COLO668 (cell line): ENCODE measurements around the gene SDF2L1.
A peak's percentile ranks its signal among the peaks of the same experiment; 100 is the strongest.
"Not testable (repeated sequence)": the region's sequence is repeated elsewhere in the genome, so short reads cannot be mapped to it uniquely, and the experiment has no call there.

Source experiments
- DNase-seq: peaks from one replicate; lab custom pipeline; 2025; ENCODE audit not compliant: unreplicated experiment; lab: John Stamatoyannopoulos, UW

Gene SDF2L1

DNA sequence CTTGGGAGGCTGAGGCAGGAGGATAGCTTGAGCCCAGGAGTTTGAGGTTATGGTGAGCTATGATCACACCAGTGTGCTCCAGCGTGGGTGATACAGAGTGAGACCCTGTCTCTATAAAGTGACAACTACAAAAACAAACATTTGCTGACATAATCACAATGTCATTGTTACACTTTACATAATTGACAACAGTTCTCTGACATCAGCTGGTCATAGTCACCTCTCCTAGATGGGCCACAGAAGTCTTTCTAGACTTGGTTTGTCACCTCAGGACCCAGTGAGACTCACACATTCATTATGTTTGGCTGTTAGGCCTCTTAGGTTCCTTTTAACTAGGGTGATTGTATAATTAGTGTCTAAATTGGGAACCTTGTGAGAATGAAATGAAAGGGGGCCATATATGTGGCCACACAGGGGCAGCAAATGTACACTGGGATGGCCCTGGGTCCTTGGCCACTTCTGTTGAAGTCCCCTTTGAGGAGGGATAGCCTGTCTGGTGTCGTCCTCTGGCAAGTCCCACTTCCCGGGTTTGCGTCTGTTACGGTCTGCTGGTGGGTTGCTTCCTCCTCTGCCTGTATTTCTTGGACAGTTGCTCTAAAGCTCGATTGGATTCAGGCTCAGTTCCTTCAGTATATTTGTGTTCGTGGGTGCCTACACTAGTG, 17.9 kb downstream of the SDF2L1 start:
- DNase-seq, result no peak

DNA sequence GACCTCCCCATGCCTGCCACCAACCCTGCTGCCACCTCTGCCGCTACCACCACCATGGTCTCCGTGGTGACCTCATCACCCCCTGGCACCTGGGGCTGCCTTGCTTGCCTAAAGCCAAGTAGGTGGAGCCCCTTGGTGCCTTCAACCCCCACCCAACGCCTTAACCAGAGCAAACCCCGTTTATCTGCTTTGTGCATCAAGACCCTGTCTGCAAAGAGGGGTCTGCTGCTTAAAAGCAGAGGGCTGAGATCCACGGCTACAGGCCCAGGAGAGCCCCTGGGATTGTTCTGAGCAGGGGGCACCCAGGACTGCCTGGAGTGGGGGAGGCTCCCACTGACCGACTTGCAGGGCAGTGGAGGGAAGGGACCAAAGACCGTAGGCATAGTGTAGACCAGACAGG, 18.8 kb downstream of the SDF2L1 start:
- DNase-seq, result no peak

DNA sequence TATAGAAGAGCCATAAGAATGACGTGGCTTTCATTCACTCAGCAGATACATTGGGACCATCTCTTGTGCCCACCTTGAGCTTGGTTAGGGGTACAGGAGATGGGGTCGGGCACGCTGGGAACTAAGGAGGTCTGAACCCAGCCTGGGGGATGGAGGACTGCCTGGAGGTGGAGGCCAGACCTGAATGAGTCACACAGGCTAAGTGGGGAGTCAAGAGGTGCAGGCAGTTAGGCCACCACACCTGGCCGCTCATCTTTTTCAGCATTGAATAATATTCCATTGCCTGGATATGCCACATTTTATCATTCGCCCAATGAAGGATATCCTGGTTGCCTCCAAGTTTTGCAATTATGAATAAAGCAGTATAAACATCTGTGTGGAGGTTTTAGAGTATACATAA, 19.9 kb downstream of the SDF2L1 start:
- no peak for DNase-seq

DNA sequence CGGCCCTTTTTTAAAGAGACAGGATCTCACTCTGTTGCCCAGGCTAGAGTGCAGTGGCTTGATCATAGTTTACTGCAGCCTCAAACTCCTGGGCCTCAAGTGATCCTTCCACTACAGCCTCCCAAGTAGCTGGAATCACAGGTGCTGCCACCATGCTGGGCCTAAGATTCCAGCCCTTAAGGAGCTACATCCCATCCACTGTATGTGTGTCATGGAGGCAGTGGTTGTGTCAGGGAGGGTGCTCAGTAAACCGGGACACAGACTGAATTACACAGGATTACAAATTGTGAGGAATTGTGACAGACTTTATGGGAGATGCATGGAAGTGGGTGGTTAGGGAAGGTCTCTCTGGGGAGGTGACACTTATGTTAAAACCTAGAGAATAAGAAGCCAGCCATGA, 21.6 kb downstream of the SDF2L1 start:
- DNase-seq, result no peak

DNA sequence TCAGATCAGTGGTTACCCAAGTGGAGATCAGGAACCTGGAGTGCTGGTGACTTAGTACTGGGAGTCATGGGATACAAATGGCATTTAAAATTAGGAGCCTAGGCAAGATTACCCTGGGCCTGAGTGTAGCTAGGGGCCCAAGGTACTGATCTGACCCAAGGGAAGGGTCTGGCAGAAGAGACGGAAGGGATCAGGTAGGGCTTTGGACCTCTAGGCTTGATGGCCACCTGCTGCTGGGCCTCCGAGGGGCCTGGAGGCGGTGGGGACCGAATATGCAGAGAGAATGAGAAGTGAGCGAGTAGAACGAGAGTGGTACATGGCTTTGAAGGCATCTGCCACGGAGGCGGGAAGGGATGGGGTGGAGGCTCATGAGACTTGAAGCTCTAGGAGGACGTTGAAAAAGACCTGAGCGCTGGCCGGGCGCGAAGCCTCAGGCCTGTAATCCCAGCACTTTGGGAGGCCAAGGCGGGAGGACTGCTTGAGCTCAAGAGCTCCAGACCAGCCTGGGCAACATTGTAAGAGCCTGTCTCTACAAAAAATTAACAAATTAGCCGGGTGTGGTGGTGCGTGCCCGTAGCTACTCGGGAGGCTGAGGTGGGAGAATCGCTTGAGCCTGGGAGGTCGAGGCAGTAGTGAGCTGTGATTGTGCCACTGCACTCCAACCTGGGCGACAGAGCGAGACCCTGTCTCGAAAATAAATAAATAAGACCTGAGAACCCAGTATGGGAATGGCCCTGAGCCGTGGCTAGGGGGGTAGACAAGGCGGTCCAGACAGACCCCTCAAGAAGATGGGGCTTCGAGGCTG, 23.1 kb downstream of the SDF2L1 start:
- no peak for DNase-seq

DNA sequence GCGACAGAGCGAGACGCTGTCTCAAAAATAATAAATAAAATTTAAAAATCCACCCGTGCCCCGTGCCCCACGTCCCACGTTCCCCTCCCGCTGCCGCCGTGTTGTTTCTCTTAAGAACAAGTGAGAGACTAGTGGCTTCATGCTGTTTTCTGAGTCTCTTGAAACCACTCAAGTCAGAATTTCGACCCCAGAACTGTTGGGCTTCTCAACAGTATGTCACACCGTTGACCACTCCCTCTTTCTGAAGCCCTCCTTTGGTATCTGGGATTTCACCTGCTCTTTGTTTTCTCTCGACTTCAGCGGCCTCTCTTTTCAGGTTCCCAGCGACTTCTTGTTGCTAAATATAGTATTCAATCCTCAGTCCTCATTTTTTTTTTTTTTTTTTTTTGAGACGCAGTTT, 24.7 kb downstream of the SDF2L1 start:
- no peak for DNase-seq

DNA sequence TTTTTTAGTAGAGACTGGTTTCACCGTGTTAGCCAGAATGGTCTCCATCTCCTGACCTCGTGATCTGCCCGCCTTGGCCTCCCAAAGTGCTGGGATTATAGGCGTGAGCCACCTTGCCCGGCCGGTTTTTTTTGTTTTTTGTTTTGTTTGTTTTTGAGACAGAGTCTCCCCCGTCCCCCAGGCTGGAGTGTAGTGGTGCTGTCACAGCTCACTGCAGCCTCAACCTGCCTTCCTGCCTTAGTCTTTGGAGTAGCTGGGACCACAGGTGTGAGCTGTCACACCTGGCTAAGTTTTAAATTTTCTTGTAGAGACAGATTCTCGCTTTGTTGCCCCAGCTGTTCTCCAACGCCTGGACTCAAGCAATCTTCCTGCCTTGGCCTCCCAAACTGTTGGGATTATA, 26.9 kb downstream of the SDF2L1 start:
- peak; percentile 70 for DNase-seq

DNA sequence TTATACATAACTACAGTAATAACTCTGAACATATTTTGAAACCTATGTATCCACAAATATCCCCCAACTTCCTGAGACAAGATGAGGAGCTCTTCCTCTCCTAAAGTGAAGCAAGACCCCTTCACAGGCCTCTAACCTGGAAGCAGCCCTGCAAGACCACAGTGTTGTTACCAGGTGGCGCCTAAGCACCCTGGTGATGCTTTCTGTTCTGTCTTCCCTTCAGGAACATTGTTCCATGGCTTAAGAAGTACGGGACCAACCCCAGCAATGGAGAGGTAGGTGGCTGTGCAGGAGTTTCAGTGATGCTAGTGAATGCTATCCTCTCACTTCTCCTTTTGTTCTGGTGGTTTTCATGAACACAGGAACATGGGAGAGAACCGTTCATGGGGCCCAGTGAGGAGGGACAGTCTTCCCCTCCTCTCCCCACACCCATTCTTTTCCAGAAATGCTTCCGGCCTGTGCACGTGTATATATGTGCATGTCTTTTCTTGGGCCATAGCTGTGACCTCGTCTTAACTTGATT, 30.1 kb downstream of the SDF2L1 start:
- DNase-seq, result no peak

DNA sequence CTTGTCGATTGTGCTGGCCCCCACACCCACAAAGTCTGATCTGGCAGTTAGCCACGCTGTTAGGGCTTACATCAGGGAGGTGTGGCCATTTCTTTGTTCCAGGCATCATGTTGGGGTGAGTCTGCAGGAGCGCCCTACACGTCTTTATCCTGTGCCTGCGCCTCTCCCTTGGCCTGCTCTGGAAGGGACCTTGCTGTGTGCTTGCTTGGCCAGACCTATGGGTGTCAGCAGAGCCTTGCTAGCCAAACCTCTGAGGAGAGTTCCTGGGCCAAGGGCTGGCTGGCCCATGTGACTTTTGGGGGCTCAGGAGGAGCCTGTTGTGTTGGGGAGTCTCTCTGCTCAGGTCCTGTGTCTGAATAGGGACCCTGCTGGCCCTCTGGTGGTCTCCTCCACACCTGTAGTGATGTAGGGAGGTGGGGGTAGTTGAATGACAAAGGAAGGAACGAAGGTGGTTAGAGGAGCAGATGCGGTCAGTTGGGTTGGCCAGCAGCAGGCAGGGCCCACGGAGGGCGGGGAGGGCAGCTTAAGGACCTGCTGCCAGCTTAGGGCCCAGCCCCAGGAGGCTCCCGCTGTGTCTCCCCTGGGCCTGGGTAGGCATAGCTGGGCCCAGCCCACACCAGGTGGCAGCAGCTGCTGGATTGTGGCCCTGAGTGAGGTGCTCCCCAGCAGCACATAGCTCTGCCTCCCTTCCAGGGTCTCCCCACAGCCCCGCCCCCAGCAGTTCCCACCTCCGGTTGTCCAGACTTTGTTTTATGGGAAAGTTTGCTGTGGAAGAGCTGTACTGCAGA, 31.6 kb downstream of the SDF2L1 start:
- no peak for DNase-seq

DNA sequence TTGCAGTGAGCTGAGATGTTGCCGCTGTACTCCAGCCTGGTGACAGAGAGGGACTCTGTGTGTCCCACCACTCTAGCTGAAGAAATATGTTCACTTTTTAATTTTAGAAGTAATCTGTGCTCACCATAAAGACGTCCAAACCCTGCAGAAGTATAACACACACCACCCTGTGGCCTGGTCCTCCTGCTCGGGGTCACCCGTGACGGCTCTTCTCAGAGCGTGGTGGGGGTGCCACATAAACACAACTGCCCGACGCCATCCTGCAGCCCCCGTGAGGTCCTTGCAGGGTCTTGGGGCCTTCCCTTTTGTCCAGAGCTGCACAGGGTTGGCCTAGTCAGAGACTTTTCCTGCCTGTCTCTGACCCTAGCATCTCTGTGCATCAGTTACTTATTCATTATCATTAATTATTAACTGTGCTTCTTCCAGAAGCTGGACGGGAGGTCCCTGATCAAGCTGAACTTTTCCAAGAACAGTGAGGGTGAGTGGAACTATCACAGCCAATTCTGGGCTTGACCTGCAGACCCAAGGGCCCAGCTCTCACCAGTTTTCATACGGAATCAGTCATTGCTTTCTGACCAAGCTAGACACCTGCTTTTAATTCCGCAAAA, 32.6 kb downstream of the SDF2L1 start:
- DNase-seq, result no peak

DNA sequence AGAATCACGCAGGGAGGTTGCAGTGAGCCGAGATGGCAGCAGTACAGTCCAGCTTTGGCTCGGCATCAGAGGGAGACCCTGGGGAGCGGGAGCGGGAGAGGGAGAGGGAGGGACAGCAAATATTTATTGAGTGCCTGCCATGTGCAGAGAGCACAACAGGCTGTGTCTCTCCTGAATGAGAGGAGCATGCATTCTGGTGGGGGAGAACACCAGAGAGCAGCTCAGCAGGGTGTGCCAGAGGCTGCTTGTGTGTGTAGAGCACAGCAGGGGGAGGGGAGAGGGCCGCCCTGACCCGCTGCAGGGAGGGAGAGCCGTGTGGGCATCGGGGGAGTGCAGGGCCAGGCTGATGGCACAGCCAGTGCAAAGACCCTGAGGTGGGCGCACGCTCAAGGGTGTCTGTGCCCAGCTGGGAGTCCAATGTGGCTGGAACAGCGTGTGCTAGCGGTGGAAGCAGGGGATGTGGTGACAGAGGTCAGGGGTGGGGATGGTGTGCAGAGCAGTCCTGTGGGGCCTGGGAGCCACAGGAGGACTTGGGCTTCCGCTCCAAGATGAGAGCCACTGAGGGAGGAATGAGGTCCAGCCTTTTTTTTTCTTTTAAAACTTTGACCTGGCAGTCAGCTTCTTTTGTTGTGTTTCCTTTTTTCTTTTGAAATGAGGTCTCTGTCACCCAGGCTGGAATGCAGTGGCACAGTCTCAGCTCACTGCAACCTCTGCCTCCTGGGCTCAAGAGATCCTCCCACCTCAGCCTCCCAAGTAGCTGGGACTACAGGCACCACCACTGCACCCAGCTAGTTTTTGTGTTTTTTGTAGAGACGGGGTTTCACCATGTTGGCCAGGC, 35.7 kb downstream of the SDF2L1 start:
- no peak for DNase-seq

DNA sequence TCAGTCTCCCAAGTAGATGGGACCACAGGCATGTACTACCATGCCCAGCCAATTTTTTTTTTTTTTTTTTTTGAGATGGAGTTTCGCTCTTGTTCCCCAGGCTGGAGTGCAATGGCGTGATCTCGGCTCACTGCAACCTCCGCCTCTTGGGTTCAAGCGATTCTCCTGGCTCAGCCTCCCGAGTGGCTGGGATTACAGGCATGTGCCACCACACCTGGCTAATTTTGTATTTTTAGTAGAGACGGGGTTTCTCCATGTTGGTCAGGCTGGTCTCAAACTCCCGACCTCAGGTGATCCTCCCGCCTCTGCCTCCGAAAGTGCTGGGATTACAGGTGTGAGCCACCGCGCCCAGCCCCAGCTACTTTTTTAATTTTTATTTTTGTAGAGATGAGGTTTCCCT, 36.7 kb downstream of the SDF2L1 start:
- not testable (repeated sequence) for DNase-seq

DNA sequence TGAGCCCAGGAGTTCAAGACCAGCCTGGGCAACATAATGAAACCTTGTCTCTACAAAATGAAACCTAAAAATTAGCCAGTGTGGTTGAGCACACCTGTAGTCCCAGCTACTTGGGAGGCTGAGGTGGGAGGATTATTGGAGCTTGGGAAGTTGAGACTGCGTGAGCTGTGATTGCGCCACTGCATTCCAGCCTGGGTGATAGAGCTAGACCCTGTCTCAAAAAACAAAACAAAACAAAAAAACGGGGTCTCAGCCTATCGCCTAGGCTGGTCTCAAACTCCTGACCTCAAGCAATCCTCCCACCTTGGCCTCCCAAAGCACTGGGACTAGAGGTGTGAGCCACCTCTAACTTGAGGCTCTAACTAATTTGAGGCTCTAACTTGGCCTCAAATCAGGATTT, 37.3 kb downstream of the SDF2L1 start:
- DNase-seq, result no peak

DNA sequence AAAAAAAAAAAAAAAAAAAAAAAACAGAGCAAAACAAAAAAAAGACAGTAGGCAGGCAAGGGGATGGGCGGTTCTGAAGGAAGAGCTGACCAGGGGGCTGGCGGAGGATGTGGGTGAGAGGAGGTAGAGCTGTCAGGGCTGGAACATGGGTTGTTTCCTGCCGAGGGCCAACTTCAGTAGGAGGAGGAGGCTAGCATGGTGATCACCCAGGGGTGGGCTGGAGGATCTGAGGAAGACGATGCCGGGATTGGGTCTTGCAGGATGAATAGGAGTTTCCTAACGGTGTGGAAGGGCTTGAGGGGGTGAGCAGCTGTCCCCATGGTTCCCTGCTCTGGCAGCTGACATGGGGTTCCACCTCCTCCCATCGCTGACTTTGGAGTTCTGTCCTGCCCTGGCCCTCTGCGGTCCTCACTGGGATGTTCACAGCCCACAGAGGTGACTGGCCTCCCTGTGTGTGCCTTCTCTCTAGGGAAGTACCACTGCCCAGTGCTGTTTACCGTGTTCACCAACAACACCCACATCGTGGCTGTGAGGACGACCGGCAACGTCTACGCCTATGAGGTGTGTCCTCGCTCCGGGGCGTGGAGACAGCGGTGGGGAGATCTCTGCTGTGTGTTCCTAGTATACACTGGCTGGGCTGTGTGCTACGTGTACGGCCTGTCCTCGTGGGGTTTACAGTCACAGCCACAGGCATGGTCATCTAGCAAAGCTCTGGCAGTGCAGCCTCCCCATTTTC, 38.9 kb downstream of the SDF2L1 start:
- no peak for DNase-seq

DNA sequence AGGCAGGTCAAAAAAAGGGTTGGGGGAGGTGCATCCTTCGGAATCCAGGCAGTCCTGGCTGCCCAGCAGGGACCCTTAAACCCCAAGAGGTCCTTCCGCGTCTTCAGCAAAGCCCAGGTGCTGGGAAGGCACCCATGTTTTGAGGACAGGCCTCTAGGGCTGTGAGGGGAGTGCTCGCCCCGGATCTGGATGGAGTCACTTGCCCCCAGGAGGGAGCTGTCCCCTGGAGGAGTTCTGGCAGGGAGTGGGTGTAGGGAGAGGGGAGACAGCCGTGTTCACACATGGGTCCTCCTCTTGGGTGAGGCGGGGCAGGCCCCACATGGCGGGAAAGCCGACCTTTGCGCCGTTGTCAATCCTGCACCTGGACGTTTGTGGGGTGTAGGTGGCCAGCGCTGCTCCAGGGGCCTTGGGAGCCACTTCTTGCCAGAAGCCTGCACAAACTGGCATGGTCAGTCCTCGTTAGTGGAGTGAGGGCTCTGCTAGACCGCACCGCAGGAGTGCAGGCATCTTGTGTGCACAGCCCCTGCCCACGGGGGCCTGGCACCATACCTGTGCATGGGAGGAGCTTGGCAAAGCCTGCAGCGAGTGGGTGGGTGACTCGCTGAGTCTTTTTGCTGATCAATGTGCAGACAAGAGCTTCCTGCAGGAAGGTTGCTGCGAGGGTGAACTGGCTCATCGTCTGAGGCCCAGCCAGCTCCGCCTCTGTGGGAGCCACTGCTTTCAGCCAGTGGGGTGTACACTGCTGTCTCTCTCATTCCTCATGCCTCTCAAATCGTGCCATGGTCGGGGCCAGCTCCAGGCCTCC, 39.7 kb downstream of the SDF2L1 start:
- DNase-seq, result no peak

DNA sequence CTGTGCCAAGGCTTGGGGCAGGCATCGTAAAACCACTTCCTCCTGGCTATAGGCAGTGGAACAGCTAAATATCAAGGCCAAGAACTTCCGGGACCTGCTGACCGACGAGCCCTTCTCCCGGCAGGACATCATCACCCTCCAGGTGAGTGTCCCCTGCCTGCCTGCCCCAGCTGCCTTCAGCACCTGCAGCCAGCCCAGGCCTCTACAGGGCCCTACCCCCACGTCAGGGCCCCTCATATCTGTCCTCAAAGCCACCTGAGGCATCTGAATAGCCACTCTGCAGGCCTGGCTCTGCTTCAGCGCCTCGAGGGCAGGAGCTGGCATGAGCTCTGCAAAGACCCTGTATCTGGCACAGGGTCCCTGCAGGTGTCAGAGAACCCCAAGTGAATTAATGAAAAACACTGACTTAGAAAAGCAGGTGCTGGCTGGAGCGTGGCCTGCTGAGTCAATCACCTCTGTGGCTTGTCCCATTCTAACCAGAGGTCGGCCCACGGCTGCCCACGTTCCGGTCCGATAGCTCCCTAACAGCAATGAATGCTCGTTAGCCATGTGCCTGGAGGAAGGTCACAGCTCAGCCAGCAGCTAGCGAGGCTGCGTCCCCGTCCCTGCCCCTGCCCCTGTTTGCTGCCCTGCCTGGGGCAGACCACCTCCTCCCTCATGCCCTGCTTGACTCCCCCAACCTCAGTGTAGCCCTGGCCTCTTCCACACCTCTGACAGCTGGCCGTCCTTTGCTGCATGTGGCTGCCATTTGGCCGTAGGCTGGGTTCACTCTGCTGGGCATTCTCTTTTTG, 40.5 kb downstream of the SDF2L1 start:
- DNase-seq, result no peak

DNA sequence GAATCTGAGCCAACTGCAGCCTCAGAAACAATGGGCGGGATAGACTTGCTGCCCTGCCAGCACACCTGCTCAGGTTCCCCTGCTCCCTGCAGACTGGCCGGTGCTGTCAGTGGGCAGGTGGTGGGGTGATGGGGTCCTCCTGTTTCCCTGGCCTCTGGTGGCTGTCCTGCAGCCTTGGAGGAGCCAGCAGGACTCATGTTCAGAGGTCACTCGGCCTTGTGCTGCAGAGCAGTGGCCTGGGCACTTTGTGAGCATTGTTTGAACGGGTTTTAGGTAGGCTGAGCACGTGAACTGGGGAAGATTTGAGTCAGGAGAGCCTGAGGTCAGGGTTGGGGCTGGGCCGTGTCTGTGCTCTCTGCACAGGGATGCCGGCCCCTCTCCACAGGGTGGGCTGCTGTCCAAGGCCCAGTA, 41.3 kb downstream of the SDF2L1 start:
- no peak for DNase-seq

DNA sequence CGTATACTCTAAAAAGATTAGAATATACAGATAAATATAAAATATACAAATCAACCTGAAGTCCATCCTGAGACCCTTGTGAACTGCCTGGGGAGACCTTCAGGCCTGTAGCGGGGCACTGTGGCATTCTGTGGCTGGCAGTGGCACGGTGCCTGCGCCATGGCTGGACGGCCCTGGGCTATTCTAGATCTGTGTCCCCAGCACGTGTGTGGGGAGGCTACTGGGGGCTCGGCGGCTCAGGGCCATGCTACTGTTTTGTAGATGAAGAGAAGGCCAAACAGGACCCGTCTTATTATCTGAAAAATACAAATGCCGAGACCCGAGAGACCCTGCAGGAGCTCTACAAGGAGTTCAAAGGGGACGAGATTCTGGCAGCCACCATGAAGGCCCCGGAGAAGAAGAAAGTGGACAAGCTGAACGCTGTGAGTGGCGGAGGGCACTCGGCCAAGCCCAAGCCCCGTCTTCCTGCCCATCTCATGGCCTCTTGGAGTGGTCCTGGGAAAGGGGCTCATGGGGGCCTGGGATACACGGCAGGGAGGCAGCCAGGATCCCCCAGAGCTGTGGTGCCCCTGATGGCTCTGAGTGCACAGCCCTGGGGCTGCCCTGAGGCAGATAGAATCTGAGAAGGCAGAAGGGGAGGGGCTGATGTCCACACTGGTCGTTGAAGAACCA, 42.5 kb downstream of the SDF2L1 start:
- no peak for DNase-seq
